Subcutaneous abdominal adipose tissue (tissue), 5 donors: ENCODE data around the gene IFT22.
"Not testable (repeated sequence)": the region's sequence is repeated elsewhere in the genome, so short reads cannot be mapped to it uniquely, and the experiment has no call there.

Experiments
- H3K27ac ChIP-seq: one replicate; pipeline ENCODE4 v1.7.0; 2013; ENCODE audit warnings: low read depth, mild to moderate bottlenecking, inconsistent platforms, low read length, moderate library complexity
- H3K27me3 ChIP-seq, 5 donors: one replicate each; pipeline ENCODE4 v1.7.0; 2013; ENCODE audit warnings: low read length in 5 of 5, inconsistent platforms in 1 of 5; ENCODE audit not compliant: control insufficient read depth in 5 of 5, insufficient read depth in 4 of 5
- H3K36me3 ChIP-seq, 5 donors: one replicate each; pipeline ENCODE4 v1.7.0; 2013; ENCODE audit warnings: low read length in 5 of 5; ENCODE audit not compliant: control insufficient read depth in 5 of 5, insufficient read depth in 5 of 5
- H3K4me1 ChIP-seq, 5 donors: one replicate each; pipeline ENCODE4 v1.7.0; 2013; ENCODE audit warnings: low read length in 5 of 5, mild to moderate bottlenecking in 3 of 5, moderate library complexity in 1 of 5; ENCODE audit not compliant: control insufficient read depth in 5 of 5, insufficient read depth in 5 of 5
- H3K4me3 ChIP-seq, 5 donors: one replicate each; pipeline ENCODE4 v1.7.0; 2013; ENCODE audit warnings: low read length in 5 of 5, low read depth in 1 of 5
- H3K9ac ChIP-seq, 5 donors: one replicate each; pipeline ENCODE4 v1.7.0; 2013; ENCODE audit warnings: low read length in 5 of 5, mild to moderate bottlenecking in 4 of 5, moderate library complexity in 3 of 5
- H3K9me3 ChIP-seq, 5 donors: one replicate each; pipeline ENCODE4 v1.7.0; 2013; ENCODE audit warnings: low read length in 5 of 5; ENCODE audit not compliant: control insufficient read depth in 5 of 5
- donor health status: healthy.
- donor health status: healthy.
- donor health status: healthy.
- donor health status: healthy.
- donor health status: healthy.

IFT22 gene

DNA sequence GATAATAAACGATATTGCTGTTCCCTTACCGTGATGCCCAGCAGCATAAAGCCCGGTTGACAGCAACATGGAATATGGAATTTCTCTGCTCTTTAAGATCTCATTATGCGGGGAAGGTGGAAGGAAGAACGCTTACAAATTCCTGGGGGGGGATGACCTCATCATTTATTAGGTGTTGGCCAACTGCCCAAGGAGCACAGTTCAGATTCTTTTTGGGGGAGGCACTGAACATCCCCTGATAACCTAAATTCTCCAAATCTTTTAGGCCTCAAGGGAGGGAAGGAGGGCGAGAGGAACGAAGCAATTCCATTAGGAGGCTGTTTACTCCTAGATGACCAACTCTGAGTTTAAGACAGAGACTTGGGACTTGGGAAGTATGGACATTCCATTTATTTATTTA lies 35.8 kb upstream of the IFT22 start:
- H3K27me3 ChIP-seq, result peaks cover 1 to 8% (median 5%) of the 10 kb centered on the region in 5 donors
- H3K4me1 ChIP-seq, result peaks cover 0 to under 1% (median 0%) of the 10 kb centered on the region in 5 donors
- H3K9ac ChIP-seq, result no peak overlapping the region
- H3K4me3 ChIP-seq, result no peak overlapping the region
- H3K36me3 ChIP-seq, result no peaks in the 10 kb centered on the region
- no peak overlapping the region for H3K27ac ChIP-seq
- peaks cover 0 to 3% (median 0%) of the 10 kb centered on the region in 5 donors for H3K9me3 ChIP-seq

DNA sequence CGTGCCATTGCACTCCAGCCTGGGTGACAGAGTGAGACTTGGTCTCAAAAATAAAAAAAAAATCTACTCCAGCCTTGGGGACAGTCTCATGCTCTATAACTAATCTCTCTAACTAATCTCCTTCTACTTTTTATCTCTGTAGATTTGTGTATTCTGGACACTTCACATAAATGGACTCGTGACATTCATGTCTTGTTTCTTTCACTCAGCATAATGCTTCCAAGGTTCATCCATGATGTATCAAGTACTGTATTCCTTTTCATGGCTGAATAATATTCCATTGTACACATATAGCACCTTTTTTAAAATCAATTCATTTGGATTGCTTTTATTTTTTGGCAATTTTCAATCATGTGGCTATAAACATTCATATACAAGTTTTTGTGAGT lies 31.3 kb upstream of the IFT22 start:
- no peaks in the 10 kb centered on the region for H3K36me3 ChIP-seq
- no peak overlapping the region for H3K27ac ChIP-seq
- H3K9me3 ChIP-seq, result no peaks in the 10 kb centered on the region
- H3K9ac ChIP-seq, result no peak overlapping the region
- no peak overlapping the region for H3K4me3 ChIP-seq
- peaks cover 0 to 10% (median 0%) of the 10 kb centered on the region in 5 donors for H3K27me3 ChIP-seq
- H3K4me1 ChIP-seq, result no peaks in the 10 kb centered on the region

DNA sequence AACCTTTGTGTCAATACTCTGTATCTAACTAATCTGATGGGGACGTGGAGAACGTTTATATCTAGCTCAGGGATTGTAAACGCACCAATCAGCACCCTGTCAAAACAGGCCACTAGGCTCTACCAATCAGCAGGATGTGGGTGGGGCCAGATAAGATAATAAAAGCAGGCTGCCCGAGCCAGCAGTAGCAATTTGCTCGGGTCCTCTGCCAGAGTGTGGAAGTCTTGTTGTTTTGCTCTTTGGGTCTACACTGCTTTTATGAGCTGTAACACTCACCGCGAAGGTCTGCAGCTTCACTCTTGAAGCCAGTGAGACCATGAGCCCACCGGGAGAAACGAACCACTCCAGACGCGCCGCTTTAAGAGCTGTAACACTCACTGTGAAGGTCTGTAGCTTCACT lies 27.7 kb upstream of the IFT22 start:
- not testable (repeated sequence) for H3K27ac ChIP-seq, H3K9me3 ChIP-seq, H3K36me3 ChIP-seq, H3K9ac ChIP-seq, H3K4me3 ChIP-seq, H3K4me1 ChIP-seq, H3K27me3 ChIP-seq

DNA sequence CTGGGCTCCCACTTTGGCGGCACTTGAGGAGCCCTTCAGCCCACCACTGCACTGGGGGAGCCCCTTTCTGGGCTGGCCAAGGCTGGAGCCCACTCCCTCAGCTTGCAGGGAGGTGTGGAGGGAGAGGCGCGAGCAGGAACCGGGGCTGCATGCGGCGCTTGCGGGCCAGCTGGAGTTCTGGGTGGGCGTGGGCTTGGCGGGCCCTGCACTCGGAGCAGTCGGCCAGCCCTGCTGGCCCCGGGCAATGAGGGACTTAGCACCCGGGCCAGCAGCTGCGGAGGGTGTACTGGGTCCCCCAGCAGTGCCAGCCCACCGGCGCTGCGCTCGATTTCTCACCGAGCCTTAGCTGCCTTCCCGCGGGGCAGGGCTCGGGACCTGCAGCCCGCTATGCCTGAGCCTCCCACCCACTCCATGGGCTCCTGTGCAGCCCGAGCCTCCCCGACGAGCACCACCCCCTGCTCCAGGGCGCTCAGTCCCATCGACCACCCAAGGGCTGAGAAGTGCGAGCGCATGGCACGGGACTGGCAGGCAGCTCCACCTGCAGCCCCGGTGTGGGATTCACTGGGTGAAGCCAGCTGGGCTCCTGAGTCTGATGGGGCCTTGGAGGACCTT lies 26.9 kb upstream of the IFT22 start:
- not testable (repeated sequence) for H3K4me1 ChIP-seq, H3K36me3 ChIP-seq, H3K9ac ChIP-seq, H3K4me3 ChIP-seq, H3K27ac ChIP-seq, H3K9me3 ChIP-seq, H3K27me3 ChIP-seq

DNA sequence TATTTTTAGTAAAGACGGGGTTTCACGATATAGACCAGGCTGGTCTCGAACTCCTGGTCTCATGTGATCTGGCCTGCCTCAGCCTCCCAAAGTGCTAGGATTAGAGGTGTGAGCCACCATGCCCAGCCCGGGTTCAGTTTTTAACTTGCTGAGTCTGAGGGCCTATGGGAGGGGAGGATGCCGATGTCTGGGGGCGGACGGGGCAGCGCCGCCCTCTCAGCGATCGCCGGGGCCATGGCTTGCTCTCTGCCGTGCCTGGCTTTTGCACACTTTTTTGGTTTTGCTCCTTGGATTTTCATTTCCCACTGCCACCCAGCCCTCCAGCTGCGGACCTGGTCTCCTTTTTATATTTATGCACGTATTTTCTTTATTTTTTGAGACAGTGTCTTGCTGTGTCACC lies 25.9 kb upstream of the IFT22 start:
- H3K36me3 ChIP-seq, result no peaks in the 10 kb centered on the region
- H3K4me3 ChIP-seq, result no peak overlapping the region
- H3K9me3 ChIP-seq, result no peaks in the 10 kb centered on the region
- peaks cover 0 to 8% (median 0%) of the 10 kb centered on the region in 5 donors for H3K27me3 ChIP-seq
- no peak overlapping the region for H3K9ac ChIP-seq
- H3K27ac ChIP-seq, result no peak overlapping the region
- no peaks in the 10 kb centered on the region for H3K4me1 ChIP-seq

DNA sequence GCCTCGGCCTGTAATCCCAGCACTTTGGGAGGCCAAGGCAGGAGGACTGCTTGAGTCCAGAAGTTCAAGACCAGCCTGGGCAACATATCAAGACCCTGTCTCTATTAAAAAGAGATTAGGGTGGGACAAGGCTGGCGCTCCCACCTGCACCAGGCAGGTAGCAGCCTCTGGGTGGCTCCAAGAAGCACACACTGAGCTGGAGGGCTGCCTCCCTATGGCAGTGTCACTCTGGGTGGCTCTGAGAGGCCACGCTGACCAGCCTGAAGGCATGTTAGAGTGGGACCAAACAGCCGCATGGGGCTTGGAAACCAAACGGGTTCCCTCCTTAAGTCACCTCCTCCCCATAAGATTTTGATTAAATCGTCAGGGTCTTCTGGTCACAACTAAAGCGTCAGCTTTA lies 21.3 kb upstream of the IFT22 start:
- Histone ChIP-seq H3K27me3 (peaks cover 0 to 4% (median 0%) of the 10 kb centered on the region in 5 donors), H3K9ac (no peak overlapping the region), H3K4me3 (no peak overlapping the region), H3K4me1 (no peaks in the 10 kb centered on the region), H3K36me3 (no peaks in the 10 kb centered on the region), H3K27ac (no peak overlapping the region), H3K9me3 (no peaks in the 10 kb centered on the region)

DNA sequence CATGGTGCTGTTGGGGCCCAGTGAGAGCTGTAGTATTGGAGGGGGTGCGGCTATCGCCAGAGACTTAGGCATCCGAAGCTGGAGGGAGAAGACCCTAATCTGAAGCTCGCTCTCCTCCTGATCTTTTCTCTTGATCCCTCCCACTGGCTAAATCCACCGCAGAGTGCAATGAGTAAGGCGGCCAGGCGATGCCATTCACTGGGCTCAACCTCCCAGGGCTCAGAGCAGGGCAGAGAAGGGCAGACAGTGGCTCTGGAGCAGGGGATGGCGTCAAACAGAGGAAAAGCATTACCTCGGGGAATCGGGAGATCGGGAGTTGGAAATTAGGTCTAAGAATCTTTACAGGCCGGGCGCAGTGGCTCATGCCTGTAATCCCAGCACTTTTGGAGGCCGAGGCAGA lies 18.8 kb upstream of the IFT22 start:
- Histone ChIP-seq H3K4me3 (no peak overlapping the region), H3K36me3 (no peaks in the 10 kb centered on the region), H3K9ac (no peak overlapping the region), H3K4me1 (no peaks in the 10 kb centered on the region), H3K27ac (no peak overlapping the region), H3K27me3 (peaks cover 0 to 2% (median 0%) of the 10 kb centered on the region in 5 donors), H3K9me3 (no peaks in the 10 kb centered on the region)

DNA sequence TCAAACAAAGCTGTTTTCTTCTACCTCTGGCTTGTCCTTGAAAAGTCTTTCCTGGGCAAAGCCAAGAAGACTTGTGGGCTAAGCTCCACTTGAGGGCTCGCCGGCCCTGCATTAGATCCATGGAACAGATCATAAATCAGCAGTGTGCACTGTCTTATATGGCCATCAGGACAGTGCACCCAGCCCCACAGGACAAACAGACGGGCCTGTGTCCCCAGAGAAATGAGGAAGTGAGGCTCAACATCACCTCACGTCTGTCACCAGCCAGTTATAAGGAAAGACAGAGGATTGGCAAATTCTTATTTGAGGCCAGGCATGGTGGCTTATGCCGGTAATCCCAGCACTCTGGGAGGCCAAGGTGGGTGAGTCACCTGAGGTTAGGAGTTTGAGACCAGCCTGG lies 12.3 kb upstream of the IFT22 start:
- Histone ChIP-seq H3K36me3 (no peaks in the 10 kb centered on the region), H3K9ac (no peak overlapping the region), H3K9me3 (no peaks in the 10 kb centered on the region), H3K4me1 (peaks cover 0 to 5% (median 0%) of the 10 kb centered on the region in 5 donors), H3K4me3 (no peak overlapping the region), H3K27ac (no peak overlapping the region), H3K27me3 (peaks cover 0 to 5% (median 3%) of the 10 kb centered on the region in 5 donors)

DNA sequence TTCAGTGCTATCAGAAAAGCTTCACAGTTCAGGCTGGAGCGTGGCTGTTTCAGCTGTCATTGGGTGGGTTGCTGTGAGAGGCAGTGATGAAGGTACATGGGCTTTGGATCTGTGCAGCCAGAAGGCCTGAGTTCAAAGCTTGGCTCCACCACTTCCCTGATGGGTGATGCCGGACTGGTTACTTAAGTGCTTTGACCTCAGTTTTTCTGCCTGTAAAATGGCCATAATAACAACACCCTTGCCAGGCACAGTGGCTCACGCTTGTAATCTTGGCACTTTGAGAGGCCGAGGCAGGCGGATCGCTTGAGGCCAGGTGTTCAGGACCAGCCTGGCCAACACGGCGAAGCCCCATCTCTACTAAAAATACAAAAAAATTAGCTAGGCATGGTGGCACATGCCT lies 10.4 kb upstream of the IFT22 start:
- Histone ChIP-seq H3K27ac (no peak overlapping the region), H3K9ac (no peak overlapping the region), H3K4me3 (no peak overlapping the region), H3K9me3 (no peaks in the 10 kb centered on the region), H3K36me3 (no peaks in the 10 kb centered on the region), H3K27me3 (peaks cover 0 to 8% (median 3%) of the 10 kb centered on the region in 5 donors), H3K4me1 (peaks cover 0 to 5% (median 0%) of the 10 kb centered on the region in 5 donors)

DNA sequence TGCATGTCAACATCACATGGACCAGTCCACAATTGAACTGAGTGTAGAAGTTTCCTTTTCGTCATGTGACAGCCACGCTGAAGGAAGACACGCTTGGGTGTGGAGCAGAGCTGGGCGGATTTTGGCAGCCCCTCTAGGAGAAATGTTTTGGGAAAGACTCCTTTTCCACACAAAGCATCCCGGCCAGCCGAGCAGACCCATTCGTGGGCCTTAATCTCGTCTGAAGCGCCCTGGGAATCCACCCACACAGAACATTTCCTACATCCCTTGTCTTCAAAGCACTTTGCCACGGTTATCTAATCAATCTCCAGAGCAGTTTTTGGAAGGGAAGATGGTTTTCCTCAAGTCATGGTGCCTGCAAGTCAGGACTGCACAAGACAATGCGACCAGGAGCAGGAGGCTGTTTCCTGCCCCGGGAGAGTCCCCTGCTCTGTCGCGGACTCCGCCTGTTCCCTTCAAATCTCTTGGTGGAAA lies 8.4 kb upstream of the IFT22 start:
- H3K36me3 ChIP-seq, result no peaks in the 10 kb centered on the region
- H3K4me3 ChIP-seq, result no peak overlapping the region
- no peak overlapping the region for H3K27ac ChIP-seq
- H3K9ac ChIP-seq, result no peak overlapping the region
- no peaks in the 10 kb centered on the region for H3K9me3 ChIP-seq
- peaks cover 0 to 8% (median 3%) of the 10 kb centered on the region in 5 donors for H3K27me3 ChIP-seq
- H3K4me1 ChIP-seq, result peaks cover 0 to 5% (median 0%) of the 10 kb centered on the region in 5 donors
